ENCODE results near the gene HEG1. TPM values are rescaled to one million over a fixed set of nuclear protein-coding genes. Genes with fewer than 3 reads are reported as not detected.

HEG1 gene
- total RNA-seq, 4 donors from 2014 or later = 6.0 to 52.8 (median 10.9) TPM

- H3K9me3 ChIP-seq = no peaks in the 10 kb centered on the region
- no peak for TF ChIP-seq CTCF (IDR thresholded peaks at IDR 0.05)
- no peak for TF ChIP-seq POLR2A (IDR thresholded peaks at IDR 0.05)
- H3K4me3 ChIP-seq = no peak overlapping the region
- H3K27me3 ChIP-seq = no peaks in the 10 kb centered on the region
- peaks cover 0 to 85% (median 3%) of the 10 kb centered on the region in 3 donors for H3K36me3 ChIP-seq
- H3K27ac ChIP-seq = no peak overlapping the region
- H3K4me1 ChIP-seq = no peaks in the 10 kb centered on the region
- no peak for DNase-seq
Observed at GRCh38 chr3:124918524-124918923, 137.3 kb downstream of the HEG1 start.

GRCh38 chr3:124916837-124917409 lies 138.9 kb downstream of the HEG1 start:
- Histone ChIP-seq H3K4me3 (no peak overlapping the region), H3K36me3 (peaks cover 0 to 83% (median 3%) of the 10 kb centered on the region in 3 donors), H3K27me3 (no peaks in the 10 kb centered on the region), H3K27ac (no peak overlapping the region), H3K4me1 (no peaks in the 10 kb centered on the region), H3K9me3 (no peaks in the 10 kb centered on the region)
- peak in 1 of 2 donors; percentile 8 for TF ChIP-seq POLR2A (IDR thresholded peaks at IDR 0.05)
- no peak for TF ChIP-seq CTCF (IDR thresholded peaks at IDR 0.05)
- DNase-seq = peak in 1 of 3 donors; percentile 55

Small RNAs within 50 kb of the gene (small RNA-seq; reads per million reads assigned to genes)
- 0 reads per million in 2 donors for gene RNA5SP137

Other genes starting within 250 kb of the HEG1 start
- gene ITGB5, start 168.6 kb downstream of the HEG1 start, total RNA-seq = 100 to 1,000 TPM in 3 of 4 donors, 10 to 100 TPM in 1; 79.5 to 143 (median 132) TPM
- 100 to 1,000 TPM in 3 of 4 donors, 10 to 100 TPM in 1; 14.0 to 612 (median 512) TPM for gene MUC13, start 121.2 kb downstream of the HEG1 start, total RNA-seq
- 10 to 100 TPM; 24.2 to 31.4 (median 26.3) TPM for gene SLC12A8, start 156.8 kb upstream of the HEG1 start, total RNA-seq

All from Peyer's patch (tissue), 4 donors.